ENCODE measurements around the gene SPECC1. TPM values are rescaled to one million over a fixed set of nuclear protein-coding genes. Genes with fewer than 3 reads are reported as not detected.

Gene SPECC1
- total and polyA plus RNA-seq, 2 of the 13 experiments (the other 11 are each of a cell fraction or from before 2014, with no cell fraction given), result 2.3 to 6.9 TPM

GRCh38 chr17:19992803-19993713 lies 16.1 kb upstream of the SPECC1 start:
- ChIA-PET POLR2A (interaction anchor here (0.7 to 2.0 kb wide), 5 partner anchors 15 to 654 kb away, joined by 3 to 12 read pairs (median 4); partner anchors contain the start of gene AKAP10), CTCF (ENCODE audit: low intra/inter-chr PET ratio, low total read pairs) (interaction anchor here (1.1 to 1.6 kb wide), 6 partner anchors 16 to 328 kb away, joined by 3 to 27 read pairs (median 7); partner anchors contain the start of gene SPECC1)
- H3K9ac ChIP-seq (ENCODE audit: insufficient read depth, low read depth, low read length), result no peak overlapping the region
- no peak overlapping the region for H2AFZ ChIP-seq (ENCODE audit: low read length)
- FAIRE-seq, result peak; percentile 90
- peak overlapping the region; percentile 15 to 60 (median 54); a peak in 3 of 6 replicates for H3K4me3 ChIP-seq (replicated peaks in 1 of 3; ENCODE audit: insufficient read depth in 1 of 3, low read depth in 2 of 3, low read length in 3 of 3)
- H3K27ac ChIP-seq (ENCODE audit: extremely low read length, insufficient read depth, low read length), result no peak overlapping the region
- H3K36me3 ChIP-seq (replicated peaks in 1 of 2; ENCODE audit: control insufficient read depth in 1 of 2, insufficient read depth in 2 of 2, low read length in 2 of 2), result no peaks in the 10 kb centered on the region
- no peaks in the 10 kb centered on the region for H4K20me1 ChIP-seq (ENCODE audit: insufficient read depth, low read length)
- intact Hi-C loops (cut with micrococcal nuclease; ENCODE audit: unreplicated experiment), result loop anchor here (1.0 kb wide), 2 partner anchors 102 to 123 kb away; no protein-coding TSS in a partner anchor
- H3K79me2 ChIP-seq (ENCODE audit: insufficient read depth, low read length), result no peaks in the 10 kb centered on the region
- H3K4me1 ChIP-seq (ENCODE audit: insufficient read depth, low read length), result peaks cover 7% of the 10 kb centered on the region; the same call in 1 of the 2 replicates
- no TSS peak for BruUV-seq (replicated peaks)
- DNase-seq (ENCODE audit: low spot score), result peak; percentile 89
- H3K27me3 ChIP-seq (ENCODE audit: control insufficient read depth in 1 of 2, insufficient read depth in 2 of 2, low read length in 2 of 2), result peaks cover 0 to under 1% of the 10 kb centered on the region in 2 experiments; a peak in 2 of 5 replicates
- in situ Hi-C loops (cut with HindIII; ENCODE audit: extremely low pct_ligation_motif_present, low pct_unique_long_range_greater_than_20kb), result loop anchor here (10.0 to 25.0 kb wide), 2 partner anchors 112 to 319 kb away; no protein-coding TSS in a partner anchor
- ATAC-seq, result peak; percentile 98
- no peaks in the 10 kb centered on the region for H3K9me3 ChIP-seq (ENCODE audit: low read length)
- H3K4me2 ChIP-seq (ENCODE audit: low read depth, low read length), result peak overlapping the region; percentile 70
- WGBS (ENCODE audit: low lambda C conversion rate), result 16% methylated on average over 17 of the region's 24 CpGs
- TF ChIP-seq BCL6 (CRISPR knock-in tag; IDR thresholded peaks at IDR 0.05) (no peak), SOX6 (IDR thresholded peaks at IDR 0.05) (no peak), SOX6 (CRISPR knock-in tag; IDR thresholded peaks at IDR 0.05) (0 out of 2 replicates have a peak, but pooled peaks have one; percentile 29), RARG (CRISPR knock-in tag; IDR thresholded peaks at IDR 0.05; ENCODE audit: low read depth) (no peak), ZNF407 (CRISPR knock-in tag; IDR thresholded peaks at IDR 0.05; ENCODE audit: not compliant biosample characterization) (no peak), PHF8 (CRISPR knock-in tag; IDR thresholded peaks at IDR 0.05) (0 out of 2 replicates have a peak, but pooled peaks have one; percentile 19), HNRNPLL (IDR thresholded peaks at IDR 0.05; ENCODE audit: low read depth, low read length, poor library complexity, severe bottlenecking) (peak; percentile 18), CCDC6 (CRISPR knock-in tag; IDR thresholded peaks at IDR 0.05) (no peak), ZNF614 (CRISPR knock-in tag; IDR thresholded peaks at IDR 0.05; ENCODE audit: borderline replicate concordance) (0 out of 2 replicates have a peak, but pooled peaks have one; percentile 35), ARID3A (IDR thresholded peaks at IDR 0.05; ENCODE audit: low read depth, low read length) (peak; percentile 34; the same call in 1 of the 2 replicates)
- TF ChIP-seq, protein P1, sequence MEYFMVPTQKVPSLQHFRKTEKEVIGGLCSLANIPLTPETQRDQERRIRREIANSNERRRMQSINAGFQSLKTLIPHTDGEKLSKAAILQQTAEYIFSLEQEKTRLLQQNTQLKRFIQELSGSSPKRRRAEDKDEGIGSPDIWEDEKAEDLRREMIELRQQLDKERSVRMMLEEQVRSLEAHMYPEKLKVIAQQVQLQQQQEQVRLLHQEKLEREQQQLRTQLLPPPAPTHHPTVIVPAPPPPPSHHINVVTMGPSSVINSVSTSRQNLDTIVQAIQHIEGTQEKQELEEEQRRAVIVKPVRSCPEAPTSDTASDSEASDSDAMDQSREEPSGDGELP (IDR thresholded peaks at IDR 0.05; ENCODE audit: borderline replicate concordance, low read depth), result peak; percentile 44; the same call in 1 of the 2 replicates
